ENCODE data around the gene JADE1.
A peak's percentile ranks its signal among the peaks of the same experiment; 100 is the strongest.

Gene JADE1

GRCh38 chr4:128850252-128850651 is 40.8 kb downstream of the JADE1 start:
- no peak overlapping the region for H3K4me3 ChIP-seq (replicated peaks in 1 of 2; ENCODE audit: low read depth in 2 of 2, low read length in 2 of 2)
- DNase-seq (ENCODE audit: low read depth in 2 of 2) = no peak
- TF ChIP-seq, protein P1, sequence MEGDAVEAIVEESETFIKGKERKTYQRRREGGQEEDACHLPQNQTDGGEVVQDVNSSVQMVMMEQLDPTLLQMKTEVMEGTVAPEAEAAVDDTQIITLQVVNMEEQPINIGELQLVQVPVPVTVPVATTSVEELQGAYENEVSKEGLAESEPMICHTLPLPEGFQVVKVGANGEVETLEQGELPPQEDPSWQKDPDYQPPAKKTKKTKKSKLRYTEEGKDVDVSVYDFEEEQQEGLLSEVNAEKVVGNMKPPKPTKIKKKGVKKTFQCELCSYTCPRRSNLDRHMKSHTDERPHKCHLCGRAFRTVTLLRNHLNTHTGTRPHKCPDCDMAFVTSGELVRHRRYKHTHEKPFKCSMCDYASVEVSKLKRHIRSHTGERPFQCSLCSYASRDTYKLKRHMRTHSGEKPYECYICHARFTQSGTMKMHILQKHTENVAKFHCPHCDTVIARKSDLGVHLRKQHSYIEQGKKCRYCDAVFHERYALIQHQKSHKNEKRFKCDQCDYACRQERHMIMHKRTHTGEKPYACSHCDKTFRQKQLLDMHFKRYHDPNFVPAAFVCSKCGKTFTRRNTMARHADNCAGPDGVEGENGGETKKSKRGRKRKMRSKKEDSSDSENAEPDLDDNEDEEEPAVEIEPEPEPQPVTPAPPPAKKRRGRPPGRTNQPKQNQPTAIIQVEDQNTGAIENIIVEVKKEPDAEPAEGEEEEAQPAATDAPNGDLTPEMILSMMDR (IDR thresholded peaks at IDR 0.05; ENCODE audit: low read depth, low read length) = no peak

DNA sequence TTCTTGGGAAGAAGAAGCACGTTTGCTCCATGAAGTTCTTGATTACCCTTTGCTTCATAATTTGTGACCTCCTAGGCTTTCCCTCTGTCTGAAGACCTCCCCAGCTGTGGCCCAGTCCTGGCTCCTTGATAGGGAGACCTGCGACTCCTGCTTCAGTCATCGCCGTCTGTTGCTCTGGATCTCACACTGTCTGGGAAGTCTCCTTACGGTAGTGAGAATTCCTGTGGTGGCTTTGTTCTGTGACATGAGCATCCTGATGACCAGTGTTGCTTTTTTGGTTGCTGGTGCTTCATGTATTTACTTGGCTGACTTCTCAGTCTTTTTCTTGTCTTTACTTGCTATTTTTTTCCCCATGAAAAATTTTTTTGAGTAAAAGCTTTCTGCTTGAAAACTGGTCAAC is 44.2 kb downstream of the JADE1 start:
- no peak overlapping the region for H3K4me3 ChIP-seq (replicated peaks in 1 of 2; ENCODE audit: low read depth in 2 of 2, low read length in 2 of 2)
- no peak for DNase-seq (ENCODE audit: low read depth in 2 of 2)
- TF ChIP-seq, protein P1 (IDR thresholded peaks at IDR 0.05; ENCODE audit: low read depth, low read length) = no peak

GRCh38 chr4:128854433-128854832 is 44.9 kb downstream of the JADE1 start:
- TF ChIP-seq, protein P1 (IDR thresholded peaks at IDR 0.05; ENCODE audit: low read depth, low read length) = no peak
- peak; percentile 39 to 49 for DNase-seq (ENCODE audit: low read depth in 2 of 2)
- H3K4me3 ChIP-seq (replicated peaks in 1 of 2; ENCODE audit: low read depth in 2 of 2, low read length in 2 of 2) = no peak overlapping the region

GRCh38 chr4:128855621-128856020 is 46.1 kb downstream of the JADE1 start:
- no peak for DNase-seq (ENCODE audit: low read depth in 2 of 2)
- no peak overlapping the region for H3K4me3 ChIP-seq (replicated peaks in 1 of 2; ENCODE audit: low read depth in 2 of 2, low read length in 2 of 2)
- TF ChIP-seq, protein P1 (IDR thresholded peaks at IDR 0.05; ENCODE audit: low read depth, low read length) = no peak

DNA sequence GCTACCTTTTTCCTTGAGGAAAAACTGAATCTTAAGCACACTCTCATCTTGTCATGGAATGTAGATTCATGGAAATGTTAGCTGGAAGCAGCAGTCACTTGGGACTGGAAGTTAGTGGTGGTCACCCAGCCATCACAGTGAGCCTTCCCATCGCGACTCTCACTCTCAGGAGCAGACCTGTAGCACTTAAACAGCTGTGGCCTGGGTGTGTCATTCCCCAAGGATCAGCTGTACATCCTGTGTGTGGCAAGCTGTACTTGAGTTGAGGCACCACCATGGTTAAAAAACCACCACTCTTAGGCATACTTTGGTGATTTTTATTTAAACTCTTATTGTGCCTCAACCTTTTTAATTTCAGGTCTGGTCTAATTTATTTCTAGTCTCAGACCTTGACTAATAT is 46.7 kb downstream of the JADE1 start:
- TF ChIP-seq, protein P1 (IDR thresholded peaks at IDR 0.05; ENCODE audit: low read depth, low read length) = no peak
- DNase-seq (ENCODE audit: low read depth in 2 of 2) = no peak
- no peak overlapping the region for H3K4me3 ChIP-seq (replicated peaks in 1 of 2; ENCODE audit: low read depth in 2 of 2, low read length in 2 of 2)

DNA sequence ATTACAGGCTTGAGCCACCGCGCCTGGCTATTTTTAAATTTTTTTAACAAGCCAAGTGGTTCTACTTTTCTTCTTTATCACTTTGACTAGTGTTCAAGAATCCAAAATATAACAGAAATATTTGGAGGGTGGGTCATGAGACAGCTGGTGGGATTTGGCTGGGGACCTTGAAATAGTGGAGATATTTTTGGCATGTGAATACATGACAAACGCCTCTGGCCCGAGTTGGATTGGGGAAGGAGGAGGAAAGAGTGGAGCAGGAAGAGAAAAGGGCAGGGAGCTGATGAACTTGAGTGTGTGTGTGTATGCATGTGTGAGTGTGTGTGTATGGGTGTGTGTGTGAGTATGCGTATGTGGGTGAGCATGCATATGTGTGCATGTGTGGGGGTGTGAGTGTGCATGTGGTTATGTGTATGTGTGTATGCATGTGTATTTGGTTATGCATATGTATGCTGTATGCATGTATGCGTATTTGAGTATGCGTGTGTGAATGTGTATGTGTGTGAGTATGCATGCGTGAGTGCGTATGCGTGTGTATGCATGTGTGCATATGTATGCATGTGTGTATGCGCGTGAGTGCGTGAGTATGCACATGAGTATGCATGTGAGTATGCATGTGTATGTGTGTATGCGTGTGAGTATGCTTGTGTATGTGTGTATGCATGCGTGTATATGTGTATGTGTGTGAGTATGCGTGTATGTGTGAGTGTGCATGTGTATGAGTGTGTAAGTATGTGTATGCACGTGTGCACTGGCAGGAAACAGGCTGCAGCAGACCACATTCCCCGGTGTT is 49.6 kb downstream of the JADE1 start:
- peak; percentile 83 to 88 for DNase-seq (ENCODE audit: low read depth in 2 of 2)
- no peak overlapping the region for H3K4me3 ChIP-seq (replicated peaks in 1 of 2; ENCODE audit: low read depth in 2 of 2, low read length in 2 of 2)
- TF ChIP-seq, protein P1 (IDR thresholded peaks at IDR 0.05; ENCODE audit: low read depth, low read length) = no peak
